Measurements from ENCODE around the gene LCE2C.

- TF ChIP-seq CTCF (IDR thresholded peaks at IDR 0.05; ENCODE audit: low read length) (no peak), EZH2phosphoT487 (IDR thresholded peaks at IDR 0.05; ENCODE audit: low read length) (no peak), EZH2 (optimal IDR thresholded peaks at IDR 0.05; ENCODE audit: low read depth, low read length) (no peak)
These were observed 22.9 kb downstream of the LCE2C start, which contains the start of gene LCE2A for GRCh38 chr1:152697701-152698600.

Measured in MM.1S (cell line).